Hematopoietic multipotent progenitor cell treated with erythropoietin and hydrocortisone succinate and interleukin-3 and kit ligand, for 17 days (in vitro differentiated cells): ENCODE measurements around the gene ABCD1.
"Not testable (repeated sequence)": the region's sequence is repeated elsewhere in the genome, so short reads cannot be mapped to it uniquely, and the experiment has no call there.

Experiments
- DNase-seq: peaks from one replicate; pipeline ENCODE4 v3.0.0-alpha.2; 2015; ENCODE audit warnings: low spot score

ABCD1 gene

DNA sequence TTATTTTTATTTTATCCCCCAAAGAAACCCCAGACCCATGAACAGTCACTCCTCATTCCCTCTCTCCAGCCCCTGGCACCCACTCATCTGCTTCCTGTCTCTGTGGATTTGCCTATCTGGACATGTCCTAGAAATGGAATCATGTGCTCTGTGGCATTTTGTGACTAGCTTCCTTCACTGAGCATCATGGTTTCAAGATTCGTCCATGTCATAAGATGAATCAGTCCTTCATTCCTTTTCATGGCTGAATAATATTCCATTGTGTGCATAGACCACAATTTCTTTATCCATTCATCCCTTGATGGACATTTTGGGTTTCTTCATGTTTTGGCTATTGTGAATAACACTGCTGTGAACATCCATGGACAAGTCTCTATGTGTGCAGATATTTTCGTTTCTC lies 10.2 kb downstream of the ABCD1 start:
- no peak for DNase-seq

DNA sequence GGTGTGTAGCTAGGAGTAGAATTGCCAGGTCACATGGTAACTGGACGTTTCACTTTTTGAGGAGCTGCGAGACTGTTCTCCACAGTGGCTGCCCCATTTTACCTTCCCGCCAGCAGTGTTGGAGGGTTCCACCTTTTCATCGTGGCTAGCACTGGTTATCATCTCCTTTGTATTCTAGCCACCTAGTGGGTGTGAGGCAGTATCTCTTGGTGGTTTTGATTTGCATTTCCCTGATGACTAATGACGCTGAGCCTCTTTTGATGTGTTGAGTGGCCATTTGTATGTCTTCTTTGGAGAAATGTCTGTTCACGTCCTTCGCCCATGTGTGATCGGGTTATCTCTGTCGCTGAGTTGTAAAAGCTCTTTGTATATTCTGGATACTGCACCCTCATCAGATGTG lies 10.6 kb downstream of the ABCD1 start:
- no peak for DNase-seq

DNA sequence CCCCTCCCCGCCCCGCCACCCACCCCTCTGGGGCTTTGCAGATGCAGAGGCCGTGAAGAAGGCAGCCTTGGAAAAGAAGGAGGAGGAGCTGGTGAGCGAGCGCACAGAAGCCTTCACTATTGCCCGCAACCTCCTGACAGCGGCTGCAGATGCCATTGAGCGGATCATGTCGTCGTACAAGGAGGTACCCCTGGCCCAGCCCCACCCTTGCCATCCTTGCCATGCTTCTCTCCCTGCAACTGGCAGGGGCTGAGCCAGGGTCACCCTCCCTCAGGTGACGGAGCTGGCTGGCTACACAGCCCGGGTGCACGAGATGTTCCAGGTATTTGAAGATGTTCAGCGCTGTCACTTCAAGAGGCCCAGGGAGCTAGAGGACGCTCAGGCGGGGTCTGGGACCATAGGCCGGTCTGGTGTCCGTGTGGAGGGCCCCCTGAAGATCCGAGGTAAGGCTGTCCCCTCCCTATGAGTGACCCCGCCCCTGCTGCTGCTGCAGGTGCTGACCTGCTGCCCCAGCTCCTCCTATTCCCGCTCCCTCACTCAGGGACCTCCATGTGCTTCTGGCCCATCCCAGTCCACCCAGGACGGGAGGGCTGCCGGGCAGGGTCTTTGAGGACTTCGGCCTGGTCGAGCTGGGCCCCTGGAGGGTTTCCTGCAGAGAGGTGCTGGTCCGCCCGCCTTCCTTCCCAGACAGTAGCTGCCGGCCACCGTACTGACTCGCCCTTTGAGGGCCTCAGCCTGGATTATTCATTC lies 11.6 kb downstream of the ABCD1 start:
- no peak for DNase-seq

DNA sequence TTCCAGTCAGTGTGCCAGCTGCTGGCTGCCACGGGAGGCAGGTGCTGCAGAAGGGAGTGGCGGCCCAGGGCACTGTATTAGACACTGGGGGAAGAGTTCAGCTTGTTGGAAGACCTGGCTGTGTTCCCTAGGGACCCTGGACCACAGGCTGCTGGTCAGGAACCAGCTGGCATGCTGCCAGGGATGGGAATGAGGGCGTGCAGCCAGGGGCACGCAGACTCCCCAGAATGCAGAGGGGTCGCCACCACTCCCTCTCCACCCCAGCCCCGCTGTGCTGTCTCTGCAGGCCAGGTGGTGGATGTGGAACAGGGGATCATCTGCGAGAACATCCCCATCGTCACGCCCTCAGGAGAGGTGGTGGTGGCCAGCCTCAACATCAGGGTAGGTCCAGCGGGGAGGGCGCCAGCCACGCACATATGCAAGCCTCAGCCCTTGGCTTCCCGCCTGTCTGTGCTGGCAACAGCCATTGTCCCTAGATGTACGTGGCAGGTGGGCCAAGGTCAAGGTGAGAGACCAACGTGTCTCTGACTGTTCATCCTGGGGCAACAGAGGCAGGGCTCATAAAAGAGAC lies 12.3 kb downstream of the ABCD1 start:
- no peak for DNase-seq

DNA sequence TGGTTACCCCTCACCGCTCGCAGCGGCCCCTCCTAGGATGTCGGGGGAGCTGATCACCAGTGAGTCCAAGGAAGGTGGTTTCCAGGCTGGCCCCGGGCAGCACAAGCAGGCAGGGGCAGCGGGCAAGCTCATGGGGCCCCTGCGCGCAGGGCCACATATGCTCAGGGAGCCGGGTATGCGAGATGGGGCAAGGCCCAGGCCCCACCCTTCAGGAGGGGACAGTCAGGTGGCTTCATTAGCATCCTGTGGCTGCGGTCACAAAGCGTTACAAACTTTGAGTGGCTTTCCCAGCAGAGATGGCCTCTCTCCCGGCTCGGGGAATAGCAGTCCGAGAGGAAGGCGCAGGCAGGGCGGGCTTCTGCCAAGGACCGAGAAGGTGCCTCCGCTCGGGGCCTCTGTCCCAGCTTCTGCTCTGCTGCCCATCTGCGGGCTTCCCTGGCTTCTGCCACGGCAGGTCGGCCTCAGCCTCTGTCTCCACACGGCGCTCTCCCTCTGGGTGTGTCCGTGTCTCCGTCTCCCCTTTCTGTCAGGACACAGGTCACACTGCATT lies 13.5 kb downstream of the ABCD1 start:
- no peak for DNase-seq

DNA sequence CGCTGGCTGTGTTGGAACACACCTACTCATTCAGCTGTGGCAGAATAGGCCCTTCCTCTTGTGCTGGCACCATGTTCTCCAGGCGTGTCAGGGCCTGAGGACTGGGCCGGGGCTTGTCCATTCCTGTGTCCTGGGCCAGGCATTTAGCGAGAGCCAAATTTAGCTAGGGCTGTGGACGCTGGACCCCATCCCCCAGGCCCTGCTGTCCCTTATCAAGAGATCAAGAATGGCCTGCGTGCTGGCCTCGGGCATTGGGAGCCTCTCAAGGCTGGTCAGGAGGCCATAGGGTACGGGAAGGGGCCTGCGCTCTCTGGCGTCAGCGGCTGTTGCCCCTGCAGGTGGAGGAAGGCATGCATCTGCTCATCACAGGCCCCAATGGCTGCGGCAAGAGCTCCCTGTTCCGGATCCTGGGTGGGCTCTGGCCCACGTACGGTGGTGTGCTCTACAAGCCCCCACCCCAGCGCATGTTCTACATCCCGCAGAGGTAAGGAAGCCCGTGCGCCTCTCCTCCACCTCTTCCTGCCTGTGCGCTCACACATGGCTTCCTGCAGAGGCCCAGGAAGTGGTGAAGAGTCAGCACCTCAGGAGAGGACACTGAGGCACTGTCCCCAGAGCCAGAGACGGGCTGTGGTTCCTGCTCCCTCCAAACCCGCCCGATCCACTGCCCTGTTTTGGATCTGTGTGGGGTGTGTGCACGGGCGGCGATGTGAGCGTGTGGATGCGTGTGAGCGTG lies 15.3 kb downstream of the ABCD1 start:
- DNase-seq: no peak

DNA sequence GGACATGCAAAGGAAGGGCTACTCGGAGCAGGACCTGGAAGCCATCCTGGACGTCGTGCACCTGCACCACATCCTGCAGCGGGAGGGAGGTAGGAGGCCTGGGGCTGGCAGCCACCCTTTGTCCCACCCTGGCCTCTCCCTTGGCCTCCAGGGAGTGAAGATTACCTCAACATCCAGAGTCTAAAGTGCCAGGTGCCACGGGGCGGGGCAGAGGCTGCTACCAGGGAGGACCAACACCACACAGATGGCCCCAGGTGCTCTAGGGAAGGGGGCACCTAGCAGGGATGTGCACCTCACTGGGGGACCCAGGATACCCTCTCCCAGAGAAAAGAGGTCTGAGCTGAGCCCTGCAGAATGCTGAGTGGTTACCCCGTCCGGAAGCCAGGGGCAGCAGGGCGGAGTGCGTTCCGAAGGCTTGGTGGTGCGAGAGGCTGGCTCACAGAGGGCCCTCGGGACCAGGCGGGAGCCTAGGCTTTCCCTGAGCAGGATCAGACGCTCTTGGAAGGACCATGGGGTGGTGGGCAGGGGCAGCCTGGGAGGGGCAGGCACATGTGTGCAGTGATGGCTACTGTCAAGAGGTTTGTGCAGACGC lies 16.1 kb downstream of the ABCD1 start:
- DNase-seq: no peak

DNA sequence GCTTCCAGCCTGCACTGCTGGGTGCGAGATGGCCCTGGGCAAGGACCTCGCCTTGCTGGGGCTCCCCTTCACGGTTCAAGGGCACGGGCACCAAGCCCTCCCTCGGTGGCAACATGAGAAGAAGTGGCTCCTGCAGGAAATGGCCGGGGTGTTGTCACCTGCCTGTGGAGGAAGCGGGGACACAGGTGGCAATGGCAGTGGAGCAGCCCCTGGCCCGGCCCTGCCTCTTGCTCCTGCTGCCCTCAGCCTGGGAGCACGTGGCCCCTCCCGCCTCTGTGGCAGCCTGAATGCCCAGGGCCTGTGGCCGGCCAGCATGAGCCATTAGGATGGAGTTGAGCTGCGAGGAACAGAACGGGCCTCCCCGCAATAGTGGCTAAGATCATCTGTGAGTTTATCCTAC lies 16.8 kb downstream of the ABCD1 start:
- DNase-seq: no peak

DNA sequence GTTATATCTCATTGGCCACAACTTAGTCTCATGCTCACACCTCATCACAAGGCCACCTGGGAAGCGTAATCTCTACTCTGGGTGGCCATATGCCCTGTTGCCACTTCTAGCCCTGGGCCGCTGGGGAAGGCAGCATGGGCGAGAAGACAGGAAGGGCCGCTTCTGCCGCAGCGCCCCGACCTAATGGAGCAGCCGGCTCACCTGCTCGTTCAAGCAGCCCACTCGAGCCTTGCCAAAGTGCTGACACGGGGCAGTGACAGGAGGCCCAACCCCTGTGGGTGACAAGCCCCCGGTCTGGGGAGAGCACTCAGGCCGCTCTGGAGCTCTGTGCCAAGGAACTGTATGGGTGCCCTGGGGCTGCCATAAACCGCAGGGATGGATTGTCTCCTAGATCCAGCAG lies 17.5 kb downstream of the ABCD1 start:
- not testable (repeated sequence) for DNase-seq

DNA sequence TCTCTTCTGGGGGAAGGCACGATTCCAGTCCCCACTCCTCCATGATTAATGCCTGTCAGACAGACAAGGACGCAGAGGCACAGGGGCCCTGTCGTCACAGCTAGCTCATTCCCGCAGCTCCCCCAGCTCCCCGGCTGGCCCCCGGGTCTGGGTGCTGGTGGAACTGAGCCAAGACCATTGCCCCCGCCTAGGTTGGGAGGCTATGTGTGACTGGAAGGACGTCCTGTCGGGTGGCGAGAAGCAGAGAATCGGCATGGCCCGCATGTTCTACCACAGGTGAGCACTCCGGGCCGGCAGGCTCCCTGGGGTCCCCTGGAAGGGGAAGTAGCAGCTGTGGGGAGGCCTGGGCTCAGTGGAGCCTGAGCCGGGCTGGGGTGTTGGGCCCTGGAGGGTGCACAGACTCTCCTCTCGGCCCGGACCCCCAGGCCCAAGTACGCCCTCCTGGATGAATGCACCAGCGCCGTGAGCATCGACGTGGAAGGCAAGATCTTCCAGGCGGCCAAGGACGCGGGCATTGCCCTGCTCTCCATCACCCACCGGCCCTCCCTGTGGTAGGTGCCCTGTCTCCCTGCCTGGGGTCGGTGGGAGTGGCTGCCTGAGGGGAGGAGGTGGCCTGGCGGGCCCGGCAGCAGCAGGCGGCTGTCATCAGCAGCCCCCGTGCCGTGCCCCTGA lies 18.3 kb downstream of the ABCD1 start:
- not testable (repeated sequence) for DNase-seq

DNA sequence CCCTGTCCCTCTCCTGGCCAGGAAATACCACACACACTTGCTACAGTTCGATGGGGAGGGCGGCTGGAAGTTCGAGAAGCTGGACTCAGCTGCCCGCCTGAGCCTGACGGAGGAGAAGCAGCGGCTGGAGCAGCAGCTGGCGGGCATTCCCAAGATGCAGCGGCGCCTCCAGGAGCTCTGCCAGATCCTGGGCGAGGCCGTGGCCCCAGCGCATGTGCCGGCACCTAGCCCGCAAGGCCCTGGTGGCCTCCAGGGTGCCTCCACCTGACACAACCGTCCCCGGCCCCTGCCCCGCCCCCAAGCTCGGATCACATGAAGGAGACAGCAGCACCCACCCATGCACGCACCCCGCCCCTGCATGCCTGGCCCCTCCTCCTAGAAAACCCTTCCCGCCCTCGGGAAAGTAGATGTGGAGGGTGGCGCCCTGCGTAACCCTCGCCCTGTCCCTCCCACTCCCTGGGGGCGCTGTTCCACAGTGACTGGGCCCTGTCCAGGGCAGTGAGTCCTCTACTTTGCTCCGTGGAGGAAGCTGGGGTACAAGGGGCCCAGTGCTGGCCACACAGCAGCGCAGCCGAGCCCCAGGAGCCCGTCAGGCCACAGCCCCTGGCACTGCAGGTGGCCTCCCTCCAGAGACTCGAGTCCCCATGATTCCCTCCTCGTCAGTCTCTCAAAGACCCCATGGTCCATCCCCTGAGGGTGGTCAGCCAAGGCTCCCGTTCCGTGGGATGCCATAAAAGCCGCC lies 19.0 kb downstream of the ABCD1 start:
- DNase-seq: not testable (repeated sequence)

DNA sequence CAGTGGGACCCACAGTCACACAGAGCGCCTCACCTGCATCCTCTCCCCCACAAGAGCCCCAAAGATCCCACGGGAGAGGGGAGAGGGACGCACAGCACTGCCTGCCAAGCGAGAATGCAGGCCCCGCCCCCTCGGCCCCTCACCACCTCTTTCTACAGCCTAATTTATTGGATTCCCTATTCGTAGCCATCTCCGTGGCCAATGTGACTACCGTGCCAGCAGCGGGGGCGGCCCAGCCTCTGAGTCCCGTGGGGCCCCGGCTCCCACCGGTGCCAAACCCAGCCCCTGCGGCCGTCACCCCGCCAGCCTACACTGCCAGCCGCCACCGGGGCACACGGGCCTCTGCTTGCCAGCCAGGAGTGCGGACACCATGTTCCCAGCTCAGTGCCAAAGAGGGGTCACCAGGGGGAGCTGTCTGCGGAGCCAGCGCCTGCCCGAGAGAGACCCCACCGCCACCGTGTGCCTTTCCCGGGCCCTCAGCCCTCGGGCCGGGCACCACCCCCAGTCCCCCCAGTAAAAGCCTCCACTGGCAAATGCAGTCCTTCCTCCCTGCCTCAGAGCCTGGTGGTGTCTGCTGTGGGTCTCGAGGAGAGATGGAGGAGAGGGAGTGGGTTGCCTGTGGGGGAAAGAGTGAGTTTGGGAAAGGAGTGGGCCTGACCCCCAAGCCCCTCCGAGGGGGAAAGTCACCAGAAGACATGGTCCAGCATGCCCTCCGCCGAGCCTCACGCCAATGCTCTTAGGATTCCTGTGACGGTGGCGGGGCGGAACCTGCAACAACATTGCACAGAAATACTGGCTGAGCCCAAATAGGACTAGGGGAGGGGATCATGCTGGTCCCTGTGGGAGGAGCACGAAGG lies 19.8 kb downstream of the ABCD1 start:
- DNase-seq: no peak

DNA sequence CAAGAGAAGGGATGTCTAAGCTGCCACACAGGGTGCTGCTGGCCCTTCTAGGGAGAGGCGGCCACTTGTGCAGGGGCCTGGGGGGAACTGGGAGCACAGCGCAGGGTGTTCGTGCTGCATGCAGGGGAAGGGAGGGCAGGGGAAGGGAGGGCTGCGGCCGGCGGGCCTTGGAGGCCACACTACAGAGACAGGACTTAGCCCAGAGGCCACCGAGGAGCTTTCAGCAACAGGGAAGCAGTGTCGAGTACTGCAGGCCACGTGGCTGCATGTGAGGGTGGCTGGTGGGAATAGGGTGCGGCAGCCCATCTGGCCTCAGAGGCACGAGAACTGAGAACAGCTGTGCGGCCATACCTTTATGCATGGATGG lies 20.4 kb downstream of the ABCD1 start:
- not testable (repeated sequence) for DNase-seq

DNA sequence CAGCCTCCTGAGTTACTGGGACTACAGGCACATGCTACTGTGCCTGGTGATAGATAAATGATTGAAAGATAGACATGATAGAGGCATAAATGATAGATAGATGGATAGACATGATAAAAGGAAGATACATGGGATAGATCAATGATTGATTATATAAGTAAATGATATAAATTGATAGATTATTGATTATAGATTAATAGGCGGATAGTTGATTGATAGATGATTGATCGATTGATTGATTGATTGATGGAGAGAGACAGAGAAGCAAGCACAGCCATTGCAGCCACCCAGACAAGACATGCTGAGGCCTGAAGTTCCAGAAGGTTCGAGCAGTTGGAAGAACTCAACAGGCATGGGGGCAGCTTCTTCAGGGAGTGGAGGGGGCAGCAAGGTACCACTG lies 21.7 kb downstream of the ABCD1 start:
- no peak for DNase-seq

DNA sequence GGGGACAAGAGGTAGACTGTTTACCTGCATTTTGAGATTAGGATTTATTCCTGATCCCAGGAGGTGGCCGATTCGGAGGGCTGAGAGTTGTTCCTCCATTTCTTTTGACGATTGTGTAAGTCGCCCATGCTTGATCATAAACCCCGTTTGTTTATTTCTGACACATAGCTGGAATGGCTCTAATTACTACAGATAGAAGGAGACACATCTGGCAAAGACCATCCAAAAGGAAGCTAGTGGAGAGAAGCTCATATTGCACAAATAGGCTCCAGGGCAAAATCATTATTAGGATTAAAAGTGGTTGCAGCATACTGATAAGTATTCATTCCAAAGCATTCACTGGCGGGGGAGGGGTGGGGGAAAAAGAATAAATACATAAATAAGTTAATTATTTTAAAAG lies 22.3 kb downstream of the ABCD1 start:
- DNase-seq: not testable (repeated sequence)

DNA sequence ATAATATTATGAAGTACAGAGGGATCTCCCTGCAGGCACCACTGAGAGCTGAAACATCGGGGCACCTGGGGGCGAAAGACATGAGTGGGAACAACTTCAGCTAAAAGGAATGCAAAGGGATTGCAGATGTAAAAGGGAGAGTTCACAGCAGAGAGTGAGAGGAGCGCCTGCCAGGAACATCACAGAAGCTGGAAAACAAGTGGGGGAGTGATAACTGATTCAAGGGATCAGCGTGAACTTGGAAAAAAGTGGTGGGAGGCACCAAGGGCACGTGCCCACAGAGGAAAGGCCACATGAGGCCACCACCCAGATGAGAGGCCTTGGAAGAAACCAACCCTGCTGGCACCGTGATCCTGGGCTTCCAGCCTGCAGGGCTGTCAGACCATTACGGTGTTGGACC lies 24.4 kb downstream of the ABCD1 start:
- DNase-seq: not testable (repeated sequence)

DNA sequence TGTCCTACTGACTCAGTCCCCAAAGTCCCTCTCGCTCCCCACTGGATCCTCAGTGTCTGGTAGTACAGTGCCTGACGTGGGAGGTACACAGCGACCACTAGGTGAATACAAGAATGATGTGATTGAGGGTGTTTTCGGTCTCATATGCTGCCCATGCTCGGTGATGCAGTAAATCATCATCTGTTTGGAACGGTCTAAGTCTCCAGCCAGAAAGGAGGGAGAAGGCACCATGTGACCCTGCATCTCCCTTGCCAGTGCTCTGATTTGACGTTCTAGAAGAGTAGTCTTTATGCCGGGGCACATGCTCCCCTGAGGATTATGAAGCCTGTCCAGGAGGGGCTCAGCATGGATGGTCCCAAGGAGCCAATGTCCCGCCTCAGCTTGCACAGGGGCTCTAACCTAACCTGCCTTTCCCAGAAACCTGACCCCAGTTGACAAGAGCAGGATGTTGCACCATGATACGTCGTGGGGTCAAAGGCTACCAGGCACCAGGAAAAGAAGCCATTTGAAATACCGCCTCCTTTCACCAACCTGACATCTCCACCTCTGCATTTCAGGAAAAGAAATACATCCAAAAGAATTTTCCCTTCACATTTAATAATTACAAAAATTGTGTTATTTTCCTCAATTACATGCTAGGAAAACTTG lies 25.6 kb downstream of the ABCD1 start:
- no peak for DNase-seq

DNA sequence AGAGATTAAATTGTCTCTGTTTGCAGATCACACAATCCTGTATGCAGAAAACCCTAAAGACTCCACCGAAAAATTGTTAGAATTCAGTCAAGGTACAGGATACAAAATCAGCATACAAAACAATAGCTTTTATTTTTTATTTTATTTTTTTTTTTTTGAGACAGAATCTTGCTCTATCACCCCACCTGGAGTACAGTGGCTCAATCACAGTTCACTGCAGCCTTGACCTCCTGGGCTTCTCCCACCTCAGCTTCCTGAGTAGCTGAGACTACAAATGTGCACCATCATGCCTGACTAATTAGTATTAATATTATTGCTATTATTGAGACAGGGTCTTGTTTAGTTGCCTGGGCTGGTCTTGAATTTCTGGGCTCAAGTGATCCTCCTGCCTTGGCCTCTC lies 30.5 kb downstream of the ABCD1 start:
- no peak for DNase-seq

DNA sequence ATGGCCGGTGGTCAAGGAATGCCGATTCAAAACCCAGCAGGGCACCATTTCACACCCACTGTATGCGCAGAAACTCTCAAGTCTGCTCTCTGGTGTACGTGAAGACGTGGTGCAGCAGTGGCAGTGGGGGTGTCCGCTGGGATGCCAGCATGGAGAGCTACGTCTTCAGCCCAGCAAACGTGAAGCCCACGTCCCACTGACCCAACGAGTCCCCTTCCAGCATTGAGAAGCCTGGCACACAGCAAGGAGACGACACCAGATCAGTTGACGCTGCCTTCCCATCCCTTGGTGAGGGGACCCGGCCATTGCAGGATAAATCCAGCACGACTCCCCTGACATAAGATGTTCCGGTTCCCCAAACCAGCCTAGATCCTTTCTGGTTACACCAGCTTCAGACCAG lies 37.2 kb downstream of the ABCD1 start:
- DNase-seq: no peak

DNA sequence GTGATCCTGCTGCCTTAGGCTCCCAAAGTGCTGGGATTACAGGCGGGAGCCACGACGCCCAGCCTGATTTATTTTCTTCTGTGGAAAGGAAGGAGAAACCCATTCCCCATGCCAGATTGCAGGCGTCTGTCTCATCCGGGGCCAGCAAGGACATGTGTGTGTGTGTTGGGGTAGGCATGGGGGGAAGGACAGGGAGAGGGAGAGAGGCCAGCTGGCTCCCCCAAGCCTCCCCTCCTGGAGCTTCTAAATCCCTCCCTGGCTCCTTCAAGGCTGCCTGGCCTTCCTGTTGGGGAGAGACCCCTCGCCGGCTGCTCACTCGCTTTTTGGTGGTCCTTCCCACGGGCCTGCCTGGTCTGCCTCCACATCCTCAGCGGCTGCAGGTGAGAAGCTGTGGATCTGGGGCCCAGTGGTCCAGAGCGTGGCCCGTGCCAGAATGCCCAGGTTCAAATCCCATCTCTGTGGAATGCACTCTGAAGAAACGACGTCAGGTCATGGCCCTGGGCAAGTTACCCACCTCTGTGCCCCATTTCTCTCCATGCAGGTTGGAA lies 38.0 kb downstream of the ABCD1 start:
- DNase-seq: no peak
